ENCODE data around the gene S100A2. TPM values are rescaled to one million over a fixed set of nuclear protein-coding genes. Genes with fewer than 3 reads are reported as not detected.
"Not testable (repeated sequence)": the region's sequence is repeated elsewhere in the genome, so short reads cannot be mapped to it uniquely, and the experiment has no call there.

S100A2 gene
- total RNA-seq, 1 donor from 2014 or later = not detected

DNA sequence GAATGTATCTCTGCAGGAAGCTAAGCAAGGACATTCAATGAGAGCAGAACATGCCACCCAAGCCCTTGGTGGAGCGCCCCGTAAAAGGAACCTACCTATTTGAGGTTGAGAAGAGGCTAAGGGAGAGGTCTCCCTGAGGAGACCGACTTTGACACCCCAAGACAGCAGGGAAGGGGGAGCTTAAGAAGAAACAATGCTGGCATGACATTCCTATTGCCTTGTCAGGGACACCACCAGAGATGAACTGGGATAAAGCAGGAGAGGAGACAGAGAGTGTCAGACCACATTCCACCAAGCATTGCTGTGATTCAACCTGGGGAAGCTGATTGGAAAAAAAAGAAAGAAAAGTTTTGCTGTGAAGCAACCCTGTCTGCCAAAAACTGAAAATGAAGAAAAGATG lies 13.3 kb upstream of the S100A2 start:
- no peaks in the 10 kb centered on the region for H3K27me3 ChIP-seq
- no peaks in the 10 kb centered on the region for H3K36me3 ChIP-seq
- H3K4me1 ChIP-seq = no peaks in the 10 kb centered on the region
- intact Hi-C loops (cut with DNase I) = no loop called here
- DNase-seq (ENCODE audit: low spot score in 2 of 2) = no peak
- no peak overlapping the region for H3K27ac ChIP-seq
- H3K4me3 ChIP-seq = no peak overlapping the region
- TF ChIP-seq, protein P1, sequence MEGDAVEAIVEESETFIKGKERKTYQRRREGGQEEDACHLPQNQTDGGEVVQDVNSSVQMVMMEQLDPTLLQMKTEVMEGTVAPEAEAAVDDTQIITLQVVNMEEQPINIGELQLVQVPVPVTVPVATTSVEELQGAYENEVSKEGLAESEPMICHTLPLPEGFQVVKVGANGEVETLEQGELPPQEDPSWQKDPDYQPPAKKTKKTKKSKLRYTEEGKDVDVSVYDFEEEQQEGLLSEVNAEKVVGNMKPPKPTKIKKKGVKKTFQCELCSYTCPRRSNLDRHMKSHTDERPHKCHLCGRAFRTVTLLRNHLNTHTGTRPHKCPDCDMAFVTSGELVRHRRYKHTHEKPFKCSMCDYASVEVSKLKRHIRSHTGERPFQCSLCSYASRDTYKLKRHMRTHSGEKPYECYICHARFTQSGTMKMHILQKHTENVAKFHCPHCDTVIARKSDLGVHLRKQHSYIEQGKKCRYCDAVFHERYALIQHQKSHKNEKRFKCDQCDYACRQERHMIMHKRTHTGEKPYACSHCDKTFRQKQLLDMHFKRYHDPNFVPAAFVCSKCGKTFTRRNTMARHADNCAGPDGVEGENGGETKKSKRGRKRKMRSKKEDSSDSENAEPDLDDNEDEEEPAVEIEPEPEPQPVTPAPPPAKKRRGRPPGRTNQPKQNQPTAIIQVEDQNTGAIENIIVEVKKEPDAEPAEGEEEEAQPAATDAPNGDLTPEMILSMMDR (IDR thresholded peaks at IDR 0.05) = no peak
- H3K9me3 ChIP-seq = no peaks in the 10 kb centered on the region

DNA sequence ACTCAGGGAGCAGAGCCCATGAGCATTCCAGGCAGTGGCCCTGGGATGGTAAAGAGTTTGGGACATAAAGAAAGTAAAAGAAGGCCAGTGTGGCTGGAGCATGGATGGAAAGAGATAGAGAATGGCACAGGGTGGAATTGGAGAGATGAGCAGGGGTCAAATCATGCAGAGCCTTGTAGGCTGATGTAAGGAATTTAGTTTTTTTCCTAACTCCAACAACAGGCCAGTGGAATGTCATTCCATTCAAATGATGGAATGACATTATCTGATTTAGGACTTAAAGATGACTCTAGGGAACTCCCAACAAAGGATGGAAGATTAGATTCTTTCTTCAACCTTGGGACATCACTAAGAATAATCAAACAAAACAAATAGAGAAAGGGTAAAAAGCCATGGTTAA lies 12.8 kb upstream of the S100A2 start:
- H3K4me1 ChIP-seq = no peaks in the 10 kb centered on the region
- intact Hi-C loops (cut with DNase I) = no loop called here
- no peaks in the 10 kb centered on the region for H3K9me3 ChIP-seq
- H3K27me3 ChIP-seq = no peaks in the 10 kb centered on the region
- H3K27ac ChIP-seq = no peak overlapping the region
- no peaks in the 10 kb centered on the region for H3K36me3 ChIP-seq
- no peak for DNase-seq (ENCODE audit: low spot score in 2 of 2)
- TF ChIP-seq, protein P1 (IDR thresholded peaks at IDR 0.05) = no peak
- no peak overlapping the region for H3K4me3 ChIP-seq

DNA sequence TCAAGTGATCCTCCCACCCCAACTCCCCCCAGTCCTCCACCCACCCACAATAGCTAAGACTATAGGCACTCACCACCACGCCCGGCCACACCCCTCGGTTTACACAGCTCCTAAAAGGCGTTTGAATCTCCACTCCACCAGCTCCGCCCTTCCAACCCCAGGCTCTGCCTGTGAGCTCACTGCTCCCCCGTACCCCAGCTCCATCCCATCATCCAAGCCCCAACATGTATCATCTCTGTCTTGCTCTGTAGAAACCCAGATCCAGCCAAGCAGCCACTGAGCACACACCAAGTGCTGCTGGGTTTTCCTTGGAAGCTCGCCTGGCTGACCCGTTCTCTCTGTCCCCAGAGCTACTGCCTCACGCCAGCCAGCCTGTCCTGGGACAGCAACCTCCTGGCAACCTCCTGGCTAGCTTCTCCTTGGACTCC lies 12.0 kb upstream of the S100A2 start:
- no peak for DNase-seq (ENCODE audit: low spot score in 2 of 2)
- no peaks in the 10 kb centered on the region for H3K36me3 ChIP-seq
- intact Hi-C loops (cut with DNase I) = no loop called here

DNA sequence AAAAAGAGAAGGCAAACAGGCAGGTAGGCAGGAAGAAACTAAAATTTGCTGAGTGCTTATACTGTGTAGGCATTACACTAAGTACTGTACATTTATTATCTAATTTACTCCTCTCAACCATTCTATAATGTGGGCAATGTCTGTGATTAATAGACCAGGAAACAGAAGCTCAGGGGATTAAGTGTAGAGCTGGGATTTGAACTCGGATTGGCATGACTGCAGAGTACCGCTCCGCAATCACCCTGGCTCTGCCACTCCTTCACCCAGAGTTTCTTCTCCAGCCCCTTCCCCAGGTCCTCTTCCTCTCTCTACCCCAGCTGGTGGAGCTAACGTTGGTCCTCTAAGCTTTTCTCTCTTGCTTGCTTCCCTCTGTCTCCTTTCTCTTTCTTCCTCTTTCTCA lies 11.5 kb upstream of the S100A2 start:
- Histone ChIP-seq H3K4me3 (no peak overlapping the region), H3K4me1 (peaks cover 0 to 7% of the 10 kb centered on the region in 2 donors), H3K27me3 (no peaks in the 10 kb centered on the region), H3K9me3 (no peaks in the 10 kb centered on the region), H3K27ac (no peak overlapping the region), H3K36me3 (no peaks in the 10 kb centered on the region)
- TF ChIP-seq, protein P1 (IDR thresholded peaks at IDR 0.05) = no peak
- intact Hi-C loops (cut with DNase I) = no loop called here
- no peak for DNase-seq (ENCODE audit: low spot score in 2 of 2)

More for the DNA sequence above, 12.0 kb upstream of the S100A2 start:
- no peak overlapping the region for H3K4me3 ChIP-seq
- TF ChIP-seq, protein P1 (IDR thresholded peaks at IDR 0.05) = no peak
- H3K27ac ChIP-seq = no peak overlapping the region
- no peaks in the 10 kb centered on the region for H3K9me3 ChIP-seq
- peaks cover 0 to 5% of the 10 kb centered on the region in 2 donors for H3K4me1 ChIP-seq
- H3K27me3 ChIP-seq = no peaks in the 10 kb centered on the region

DNA sequence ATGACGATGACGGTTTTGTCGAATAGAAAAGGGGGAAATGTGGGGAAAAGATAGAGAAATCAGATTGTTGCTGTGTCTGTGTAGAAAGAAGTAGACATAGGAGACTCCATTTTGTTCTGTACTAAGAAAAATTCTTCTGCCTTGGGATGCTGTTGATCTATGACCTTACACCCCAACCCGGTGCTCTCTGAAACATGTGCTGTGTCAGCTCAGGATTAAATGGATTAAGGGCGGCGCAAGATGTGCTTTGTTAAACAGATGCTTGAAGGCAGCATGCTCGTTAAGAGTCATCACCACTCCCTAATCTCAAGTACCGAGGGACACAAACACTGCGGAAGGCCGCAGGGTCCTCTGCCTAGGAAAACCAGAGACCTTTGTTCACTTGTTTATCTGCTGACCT lies 9.9 kb upstream of the S100A2 start:
- H3K9me3 ChIP-seq; H3K4me1 ChIP-seq; intact Hi-C loops (cut with DNase I); DNase-seq (ENCODE audit: low spot score in 2 of 2); H3K27ac ChIP-seq; H3K36me3 ChIP-seq; H3K4me3 ChIP-seq; H3K27me3 ChIP-seq: not testable (repeated sequence)

DNA sequence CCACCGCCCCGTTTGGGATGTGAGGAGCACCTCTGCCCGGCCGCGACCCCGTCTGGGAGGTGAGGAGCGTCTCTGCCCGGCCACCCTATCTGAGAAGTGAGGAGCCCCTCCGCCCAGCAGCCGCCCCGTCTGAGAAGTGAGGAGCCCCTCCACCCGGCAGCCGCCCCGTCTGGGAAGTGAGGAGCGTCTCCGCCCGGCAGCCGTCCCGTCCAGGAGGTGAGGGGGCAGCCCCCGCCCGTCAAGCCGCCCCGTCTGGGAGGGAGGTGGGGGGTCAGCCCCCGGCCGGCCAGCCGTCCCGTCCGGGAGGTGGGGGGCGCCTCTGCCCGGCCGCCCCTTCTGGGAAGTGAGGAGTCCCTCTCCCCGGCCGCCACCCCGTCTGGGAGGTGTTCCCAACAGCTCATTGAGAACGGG lies 9.4 kb upstream of the S100A2 start:
- DNase-seq (ENCODE audit: low spot score in 2 of 2); intact Hi-C loops (cut with DNase I); H3K27me3 ChIP-seq: not testable (repeated sequence)

DNA sequence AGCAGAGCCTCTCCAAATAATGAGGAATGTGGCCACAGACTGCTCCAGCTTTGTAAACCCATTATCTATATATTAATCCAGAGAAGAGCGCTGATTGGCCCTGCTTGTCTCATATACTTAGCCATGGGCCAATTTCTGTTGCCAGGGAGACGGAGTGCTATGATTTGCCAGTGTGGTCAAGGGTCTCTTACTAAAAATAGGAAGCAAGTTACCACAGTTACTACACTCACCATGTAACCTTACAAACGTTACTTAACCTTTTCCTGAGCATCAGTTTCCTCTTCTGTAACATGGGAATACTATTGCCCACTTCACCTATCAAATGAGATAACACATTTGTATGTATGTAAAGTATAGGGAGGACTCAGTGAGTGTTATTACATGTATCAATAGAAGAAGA lies 7.7 kb upstream of the S100A2 start:
- Histone ChIP-seq H3K4me3 (no peak overlapping the region), H3K9me3 (no peaks in the 10 kb centered on the region), H3K4me1 (peaks cover 0 to 9% of the 10 kb centered on the region in 2 donors), H3K27ac (peak overlapping the region; percentile 70 to 82), H3K27me3 (no peaks in the 10 kb centered on the region), H3K36me3 (no peaks in the 10 kb centered on the region)
- TF ChIP-seq, protein P1 (IDR thresholded peaks at IDR 0.05) = no peak
- no peak for DNase-seq (ENCODE audit: low spot score in 2 of 2)
- intact Hi-C loops (cut with DNase I) = loop anchor here (2.0 to 5.0 kb wide), 4 partner anchors 43 to 413 kb away; partner anchors contain the start of genes RAB13 and S100A14

More for the DNA sequence above, 9.4 kb upstream of the S100A2 start:
- not testable (repeated sequence) for H3K36me3 ChIP-seq, H3K9me3 ChIP-seq, H3K4me1 ChIP-seq, H3K27ac ChIP-seq, H3K4me3 ChIP-seq

All from ascending aorta (tissue), 2 donors.